Measurements from ENCODE around the gene PKD1L1. TPM values are rescaled to one million over a fixed set of nuclear protein-coding genes. Genes with fewer than 3 reads are reported as not detected.
"Not testable (repeated sequence)": the region's sequence is repeated elsewhere in the genome, so short reads cannot be mapped to it uniquely, and the experiment has no call there.

Gene PKD1L1
- total RNA-seq, 1 donor from 2014 or later: 0.12 TPM

GRCh38 chr7:47938574-47939165 lies 9.6 kb downstream of the PKD1L1 start:
- Mint-ChIP-seq H3K27ac (no peak overlapping the region), H3K36me3 (ENCODE audit: low read depth) (no peaks in the 10 kb centered on the region), H3K9me3 (no peaks in the 10 kb centered on the region), H3K27me3 (no peaks in the 10 kb centered on the region), H3K4me3 (no peak overlapping the region), H3K4me1 (peaks cover 8% of the 10 kb centered on the region)
- no peak for DNase-seq
- intact Hi-C loops (cut with micrococcal nuclease): no loop called here

GRCh38 chr7:47937711-47938573 lies 10.3 kb downstream of the PKD1L1 start:
- H3K27ac Mint-ChIP-seq: peak overlapping the region; percentile 62
- H3K36me3 Mint-ChIP-seq (ENCODE audit: low read depth): no peaks in the 10 kb centered on the region
- no peaks in the 10 kb centered on the region for H3K27me3 Mint-ChIP-seq
- H3K4me3 Mint-ChIP-seq: no peak overlapping the region
- no peaks in the 10 kb centered on the region for H3K9me3 Mint-ChIP-seq
- intact Hi-C loops (cut with micrococcal nuclease): no loop called here
- DNase-seq: no peak
- H3K4me1 Mint-ChIP-seq: peaks cover 8% of the 10 kb centered on the region

GRCh38 chr7:47937065-47937687 lies 11.1 kb downstream of the PKD1L1 start:
- no peaks in the 10 kb centered on the region for H3K36me3 Mint-ChIP-seq (ENCODE audit: low read depth)
- peak overlapping the region; percentile 20 for H3K4me3 Mint-ChIP-seq
- H3K27me3 Mint-ChIP-seq: no peaks in the 10 kb centered on the region
- peak overlapping the region; percentile 62 for H3K27ac Mint-ChIP-seq
- intact Hi-C loops (cut with micrococcal nuclease): no loop called here
- no peaks in the 10 kb centered on the region for H3K9me3 Mint-ChIP-seq
- peak; percentile 67 for DNase-seq
- peaks cover 8% of the 10 kb centered on the region for H3K4me1 Mint-ChIP-seq

GRCh38 chr7:47936323-47936722 lies 11.9 kb downstream of the PKD1L1 start:
- Mint-ChIP-seq H3K4me1 (peaks cover 8% of the 10 kb centered on the region), H3K36me3 (ENCODE audit: low read depth) (no peaks in the 10 kb centered on the region), H3K27ac (no peak overlapping the region), H3K9me3 (no peaks in the 10 kb centered on the region), H3K27me3 (no peaks in the 10 kb centered on the region), H3K4me3 (no peak overlapping the region)
- intact Hi-C loops (cut with micrococcal nuclease): no loop called here
- DNase-seq: no peak

GRCh38 chr7:47935336-47935735 lies 12.9 kb downstream of the PKD1L1 start:
- H3K9me3 Mint-ChIP-seq: no peaks in the 10 kb centered on the region
- no peaks in the 10 kb centered on the region for H3K27me3 Mint-ChIP-seq
- no peak overlapping the region for H3K4me3 Mint-ChIP-seq
- intact Hi-C loops (cut with micrococcal nuclease): no loop called here
- DNase-seq: no peak
- no peaks in the 10 kb centered on the region for H3K36me3 Mint-ChIP-seq (ENCODE audit: low read depth)
- peaks cover 8% of the 10 kb centered on the region for H3K4me1 Mint-ChIP-seq
- H3K27ac Mint-ChIP-seq: no peak overlapping the region

GRCh38 chr7:47934831-47935230 lies 13.4 kb downstream of the PKD1L1 start:
- no peak for DNase-seq
- no peaks in the 10 kb centered on the region for H3K36me3 Mint-ChIP-seq (ENCODE audit: low read depth)
- H3K27me3 Mint-ChIP-seq: no peaks in the 10 kb centered on the region
- H3K9me3 Mint-ChIP-seq: no peaks in the 10 kb centered on the region
- intact Hi-C loops (cut with micrococcal nuclease): no loop called here
- no peak overlapping the region for H3K4me3 Mint-ChIP-seq
- H3K4me1 Mint-ChIP-seq: peaks cover 8% of the 10 kb centered on the region
- H3K27ac Mint-ChIP-seq: no peak overlapping the region

GRCh38 chr7:47933215-47933614 lies 15.1 kb downstream of the PKD1L1 start:
- H3K27me3 Mint-ChIP-seq: no peaks in the 10 kb centered on the region
- H3K4me1 Mint-ChIP-seq: peaks cover 8% of the 10 kb centered on the region
- H3K27ac Mint-ChIP-seq: no peak overlapping the region
- no peak overlapping the region for H3K4me3 Mint-ChIP-seq
- intact Hi-C loops (cut with micrococcal nuclease): no loop called here
- no peak for DNase-seq
- no peaks in the 10 kb centered on the region for H3K9me3 Mint-ChIP-seq
- no peaks in the 10 kb centered on the region for H3K36me3 Mint-ChIP-seq (ENCODE audit: low read depth)

- no peak for DNase-seq
- H3K9me3 Mint-ChIP-seq: no peaks in the 10 kb centered on the region
- H3K4me1 Mint-ChIP-seq: peaks cover 6% of the 10 kb centered on the region
- H3K27ac Mint-ChIP-seq: no peak overlapping the region
- no peaks in the 10 kb centered on the region for H3K36me3 Mint-ChIP-seq (ENCODE audit: low read depth)
- H3K27me3 Mint-ChIP-seq: no peaks in the 10 kb centered on the region
- intact Hi-C loops (cut with micrococcal nuclease): no loop called here
- no peak overlapping the region for H3K4me3 Mint-ChIP-seq
Observed at GRCh38 chr7:47932466-47933037, 15.7 kb downstream of the PKD1L1 start.

- intact Hi-C loops (cut with micrococcal nuclease): no loop called here
Observed at GRCh38 chr7:47932016-47932415, 16.2 kb downstream of the PKD1L1 start.

GRCh38 chr7:47931005-47932004 lies 17.0 kb downstream of the PKD1L1 start:
- Mint-ChIP-seq H3K4me3 (no peak overlapping the region), H3K9me3 (no peaks in the 10 kb centered on the region), H3K36me3 (ENCODE audit: low read depth) (no peaks in the 10 kb centered on the region), H3K27me3 (no peaks in the 10 kb centered on the region), H3K4me1 (no peaks in the 10 kb centered on the region), H3K27ac (no peak overlapping the region)
- intact Hi-C loops (cut with micrococcal nuclease): no loop called here
- DNase-seq: no peak

More at GRCh38 chr7:47932016-47932415, 16.2 kb downstream of the PKD1L1 start:
- no peaks in the 10 kb centered on the region for H3K9me3 Mint-ChIP-seq
- H3K4me3 Mint-ChIP-seq: no peak overlapping the region
- H3K27me3 Mint-ChIP-seq: no peaks in the 10 kb centered on the region
- no peak for DNase-seq
- peaks cover 1% of the 10 kb centered on the region for H3K4me1 Mint-ChIP-seq
- H3K27ac Mint-ChIP-seq: no peak overlapping the region
- no peaks in the 10 kb centered on the region for H3K36me3 Mint-ChIP-seq (ENCODE audit: low read depth)

- intact Hi-C loops (cut with micrococcal nuclease): no loop called here
- no peaks in the 10 kb centered on the region for H3K9me3 Mint-ChIP-seq
- no peak overlapping the region for H3K27ac Mint-ChIP-seq
- no peaks in the 10 kb centered on the region for H3K36me3 Mint-ChIP-seq (ENCODE audit: low read depth)
- H3K27me3 Mint-ChIP-seq: peaks cover 6% of the 10 kb centered on the region
- no peak overlapping the region for H3K4me3 Mint-ChIP-seq
- no peak for DNase-seq
- H3K4me1 Mint-ChIP-seq: no peaks in the 10 kb centered on the region
Observed at GRCh38 chr7:47924266-47924665, 24.0 kb downstream of the PKD1L1 start.

- H3K36me3 Mint-ChIP-seq (ENCODE audit: low read depth); H3K9me3 Mint-ChIP-seq; DNase-seq; H3K27ac Mint-ChIP-seq; H3K4me1 Mint-ChIP-seq; intact Hi-C loops (cut with micrococcal nuclease); H3K27me3 Mint-ChIP-seq; H3K4me3 Mint-ChIP-seq: not testable (repeated sequence)
Observed at GRCh38 chr7:47923081-47923875, 25.0 kb downstream of the PKD1L1 start.

Measured in activated CD4-positive, alpha-beta T cell treated with anti-CD3 and anti-CD28 coated beads, Interleukin-2, amount 10 ng/mL, durations not matched to agents 24 days and 14 days (primary cell).